GM19452 (cell line): ENCODE data around the gene EEF1AKMT2.
"Not testable (repeated sequence)": the region's sequence is repeated elsewhere in the genome, so short reads cannot be mapped to it uniquely, and the experiment has no call there.

Experiments
- ATAC-seq: cut with Tn5 transposase; IDR thresholded peaks from one replicate; pipeline ENCODE4 v1.9.1; 2021; ENCODE audit not compliant: unreplicated experiment

EEF1AKMT2 gene

GRCh38 chr10:124791547-124792348 is at the start of gene EEF1AKMT2:
Gene EEF1AKMT2, minus strand, starts transcription at chr10:124791887. Its CDS starts 54 bp downstream, at chr10:124791833.
- ATAC-seq: peak; percentile 91

GRCh38 chr10:124837687-124838086 is 46.0 kb upstream of the EEF1AKMT2 start:
- no peak for ATAC-seq

- ATAC-seq: no peak
These were observed 39.4 kb upstream of the EEF1AKMT2 start for GRCh38 chr10:124831116-124831515.

DNA sequence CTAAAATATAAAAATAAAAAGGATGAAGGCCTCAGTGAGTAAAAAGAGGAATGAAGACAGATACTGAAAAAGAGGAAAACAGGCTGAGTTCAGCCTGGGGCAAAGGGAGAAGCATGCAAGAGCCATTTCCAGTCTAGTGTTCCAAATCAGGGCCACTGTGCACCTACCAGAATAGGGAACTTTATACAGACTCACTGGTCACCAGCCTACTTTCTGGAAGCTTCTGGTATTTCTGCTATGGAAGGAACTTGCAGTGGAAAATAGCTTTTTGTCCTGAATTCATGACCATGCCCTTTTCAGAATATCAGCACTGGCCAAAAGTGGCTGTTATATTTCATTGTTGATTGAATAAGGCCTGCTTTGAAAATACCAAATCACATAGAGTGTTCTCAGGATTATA is 38.8 kb upstream of the EEF1AKMT2 start:
- ATAC-seq: no peak

DNA sequence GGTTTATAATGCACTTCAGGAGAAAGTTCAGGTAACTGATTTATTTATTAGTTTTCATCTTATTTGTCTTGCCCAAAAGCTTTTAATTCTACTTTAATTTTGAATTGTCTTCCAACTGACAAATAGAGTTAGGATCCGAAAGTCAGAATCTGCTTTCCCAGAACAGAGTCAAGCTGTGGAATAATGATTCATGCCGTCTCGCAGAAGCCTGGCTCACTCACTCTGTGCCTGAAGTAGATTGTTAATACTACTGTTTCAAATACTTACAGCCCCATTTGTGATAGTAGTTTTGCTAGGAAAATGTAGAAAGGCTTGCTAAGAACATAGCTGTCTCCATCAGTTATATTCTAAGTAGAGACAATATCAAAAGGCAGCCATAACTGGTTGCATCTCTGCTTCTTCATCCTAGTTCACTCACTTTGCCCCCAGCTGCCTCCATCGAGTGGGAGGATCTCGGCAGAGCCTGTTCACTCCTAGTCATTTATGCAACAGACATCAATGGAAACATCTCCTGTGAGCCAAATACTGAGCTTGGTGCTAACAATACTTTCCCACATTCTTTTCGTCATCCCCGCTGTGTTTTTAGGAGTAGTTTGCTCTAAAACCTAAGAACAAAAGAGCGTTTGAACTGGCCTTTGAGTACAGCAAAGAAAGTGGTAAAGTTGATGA is 37.9 kb upstream of the EEF1AKMT2 start:
- no peak for ATAC-seq

- ATAC-seq: no peak
These were observed 35.8 kb upstream of the EEF1AKMT2 start for GRCh38 chr10:124827474-124827873.

DNA sequence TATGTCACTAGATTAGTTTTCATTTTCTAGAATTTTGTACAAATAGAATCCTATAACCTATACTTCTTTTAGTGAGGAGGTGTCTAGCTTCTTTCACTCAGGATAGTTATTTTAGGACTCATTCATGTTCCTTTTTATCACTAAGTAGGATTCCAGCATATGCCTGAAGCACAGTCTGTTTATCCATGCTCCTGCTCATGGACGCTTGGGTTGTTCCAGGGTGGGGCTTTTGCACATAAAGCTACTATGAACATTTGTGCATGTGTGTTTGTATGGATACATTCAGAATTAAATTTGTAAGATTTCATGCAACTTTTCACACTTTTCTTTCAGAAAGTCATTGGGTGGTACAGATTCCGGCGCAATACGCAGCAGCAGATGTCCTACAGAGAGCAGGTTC is 34.6 kb upstream of the EEF1AKMT2 start:
- no peak for ATAC-seq

DNA sequence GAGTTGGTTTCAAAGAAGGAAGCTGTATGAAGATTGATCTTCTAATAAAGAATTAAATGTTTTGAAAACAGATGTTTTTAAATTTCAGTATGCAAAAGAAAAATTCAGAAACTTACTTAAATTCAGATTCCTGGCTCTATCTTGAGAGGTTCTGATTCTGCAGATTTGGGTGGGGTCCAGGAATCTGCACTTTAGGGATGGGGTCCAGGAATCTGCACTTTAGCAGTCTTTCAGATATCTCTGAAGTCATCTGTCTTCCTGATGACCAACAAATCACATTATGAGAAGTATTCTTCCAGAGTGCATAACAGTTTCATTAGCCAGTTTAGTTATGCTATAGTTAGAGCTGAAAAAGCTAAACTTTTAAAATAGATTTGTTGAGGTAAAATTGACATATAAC is 34.0 kb upstream of the EEF1AKMT2 start:
- no peak for ATAC-seq

DNA sequence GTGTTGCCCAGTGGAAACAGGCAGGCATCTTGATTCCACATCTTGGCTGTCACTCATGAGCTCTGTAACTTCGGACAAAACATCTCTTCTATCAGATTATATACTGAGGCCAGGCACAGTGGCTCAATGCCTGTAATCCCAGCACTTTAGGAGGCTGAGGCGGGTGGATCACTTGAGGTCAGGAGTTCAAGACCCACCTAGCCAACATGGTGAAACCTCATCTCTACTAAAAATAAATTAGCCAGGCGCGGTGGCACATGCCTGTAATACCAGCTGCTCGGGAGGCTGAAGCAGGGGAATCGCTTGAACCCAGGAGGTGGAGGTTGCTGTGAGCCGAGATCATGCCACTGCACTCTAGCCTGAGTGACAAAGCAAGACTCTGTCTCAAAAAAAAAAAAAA is 33.2 kb upstream of the EEF1AKMT2 start:
- not testable (repeated sequence) for ATAC-seq

- no peak for ATAC-seq
These were observed 32.8 kb upstream of the EEF1AKMT2 start for GRCh38 chr10:124824507-124824906.

DNA sequence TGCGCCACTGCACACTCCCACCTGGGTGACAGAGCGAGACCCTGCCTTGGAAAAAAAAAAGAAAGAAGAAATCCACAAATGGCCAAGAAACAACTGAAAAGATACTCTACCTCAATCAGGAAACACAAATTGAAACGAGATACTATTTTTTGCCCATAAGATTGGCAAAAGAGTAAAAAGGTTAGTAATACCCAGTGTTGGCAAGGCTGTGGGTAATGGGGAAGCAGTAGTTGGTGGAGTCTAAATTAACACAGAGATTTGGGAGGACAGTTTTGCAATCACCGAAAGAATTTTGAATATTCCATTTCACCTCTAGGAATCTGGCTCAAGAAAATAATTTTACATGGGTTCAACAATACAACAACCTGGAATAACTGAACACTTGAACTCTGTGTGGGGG is 29.8 kb upstream of the EEF1AKMT2 start:
- no peak for ATAC-seq

- ATAC-seq: no peak
These were observed 28.4 kb upstream of the EEF1AKMT2 start for GRCh38 chr10:124820121-124820520.

DNA sequence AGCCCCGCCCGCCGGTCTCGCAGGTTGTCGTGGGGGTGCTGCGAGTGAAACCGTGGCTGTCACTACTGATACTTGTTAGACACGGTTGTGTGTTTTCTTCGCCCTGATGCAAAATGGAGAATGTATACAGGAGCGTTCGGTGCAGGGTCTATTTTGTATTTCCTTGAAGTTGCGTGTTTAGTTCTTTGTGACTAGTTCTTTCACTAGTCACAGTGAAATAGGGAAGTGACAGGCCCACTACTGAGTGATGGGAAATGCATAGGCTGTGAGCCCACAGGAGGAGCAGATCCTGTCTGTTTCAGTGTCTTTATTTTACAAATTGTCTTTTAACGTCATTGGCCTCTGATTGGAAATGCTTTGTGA is 10.6 kb upstream of the EEF1AKMT2 start:
- peak; percentile 39 for ATAC-seq

GRCh38 chr10:124799211-124799610 is 7.5 kb upstream of the EEF1AKMT2 start:
- ATAC-seq: no peak

- ATAC-seq: no peak
These were observed 7.1 kb upstream of the EEF1AKMT2 start for GRCh38 chr10:124798781-124799180.

GRCh38 chr10:124798364-124798763 is 6.7 kb upstream of the EEF1AKMT2 start:
- ATAC-seq: no peak

GRCh38 chr10:124792998-124793352 is 1.3 kb upstream of the EEF1AKMT2 start:
- no peak for ATAC-seq

DNA sequence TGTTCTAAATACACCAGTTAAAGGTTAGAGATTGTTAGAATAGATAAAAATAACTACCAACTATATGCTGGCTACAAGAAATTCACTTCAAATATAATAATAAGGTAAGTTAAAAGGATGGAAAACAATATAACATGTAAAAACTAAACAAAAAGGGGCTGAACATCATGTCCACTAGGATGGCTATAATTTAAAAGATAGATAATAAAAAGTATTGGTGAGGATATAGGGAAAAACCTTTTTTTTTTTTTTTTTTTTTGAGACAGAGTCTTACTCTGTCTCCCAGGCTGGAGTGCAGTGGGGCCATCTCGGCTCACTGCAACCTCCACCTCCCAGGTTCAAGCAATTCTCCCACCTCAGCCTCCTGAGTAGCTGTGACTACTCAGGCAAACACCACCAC is 8.8 kb downstream of the EEF1AKMT2 start:
- not testable (repeated sequence) for ATAC-seq

GRCh38 chr10:124768791-124769190 is 22.9 kb downstream of the EEF1AKMT2 start:
- no peak for ATAC-seq

DNA sequence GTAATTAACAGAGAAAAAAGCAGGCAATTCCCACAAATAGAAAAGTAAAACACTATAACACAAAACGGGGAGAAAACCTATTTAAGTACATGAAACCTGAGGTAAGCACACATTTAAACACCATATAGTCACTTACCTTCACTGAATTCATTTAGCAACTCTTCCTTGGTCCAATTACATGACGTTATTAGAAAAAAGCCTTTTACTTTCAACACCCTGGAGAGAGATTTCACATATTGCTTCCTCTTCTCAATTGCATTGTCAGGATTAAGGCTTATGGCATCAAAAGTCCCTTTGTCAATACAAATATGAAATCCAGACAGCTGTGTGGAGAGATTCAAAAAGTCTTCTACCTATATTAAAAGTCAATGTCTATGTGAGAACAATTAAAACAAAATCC is 26.4 kb downstream of the EEF1AKMT2 start:
- ATAC-seq: no peak

DNA sequence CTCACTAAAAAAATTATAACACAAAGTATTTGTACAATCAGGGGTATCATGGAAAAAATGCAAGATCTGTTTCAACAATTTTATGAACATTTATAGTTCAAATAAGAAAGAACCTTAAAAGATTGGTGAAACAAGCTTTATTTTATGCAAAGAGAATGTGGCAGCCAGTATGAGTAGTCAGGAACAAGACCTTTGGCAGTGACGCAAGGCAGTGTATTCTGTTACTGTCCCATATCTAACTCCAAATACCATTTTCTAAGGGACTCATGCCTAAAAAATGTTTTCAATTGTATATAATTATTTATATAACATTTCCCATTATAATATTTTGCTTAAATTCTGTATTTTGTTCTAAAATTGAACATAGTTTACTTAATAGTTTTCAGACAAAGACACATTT is 28.4 kb downstream of the EEF1AKMT2 start:
- ATAC-seq: no peak

DNA sequence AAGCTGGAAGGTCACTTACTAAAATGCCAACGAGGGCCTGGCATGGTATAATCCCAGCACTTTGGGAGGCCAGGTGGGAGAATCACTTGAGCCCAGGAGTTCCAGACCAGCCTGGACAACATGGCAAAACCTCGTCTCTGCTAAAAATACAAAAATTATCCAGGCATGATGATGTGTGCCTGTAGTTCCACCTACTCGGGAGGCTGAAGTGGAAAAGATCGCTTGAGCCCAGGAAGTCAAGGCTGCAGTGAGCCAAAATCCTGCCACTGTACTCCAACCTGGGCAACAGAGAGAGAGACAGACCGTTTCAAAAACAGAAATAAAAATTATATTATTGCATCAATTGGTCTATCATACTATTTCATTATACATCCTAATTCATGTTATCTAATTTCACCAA is 29.4 kb downstream of the EEF1AKMT2 start:
- no peak for ATAC-seq
